Activated T-helper 17 cell treated with anti-CD3 and anti-CD28 coated beads, Interleukin-2, amount 50 U/mL, for 72 hours (primary cell): Measurements from ENCODE around the gene PRKCZ. TPM values are rescaled to one million over a fixed set of nuclear protein-coding genes. Genes with fewer than 3 reads are reported as not detected.
A peak's percentile ranks its signal among the peaks of the same experiment; 100 is the strongest.
"Not testable (repeated sequence)": the region's sequence is repeated elsewhere in the genome, so short reads cannot be mapped to it uniquely, and the experiment has no call there.

ENCODE experiments used
- ATAC-seq: fragments of 150-1000 bp; cut with Tn5 transposase; replicated peaks from 2 replicates; pipeline ENCODE4 v1.10.0; 2021; ENCODE audit warnings: mild to moderate bottlenecking, moderate library complexity
- H3K27ac Mint-ChIP-seq: one replicate; pipeline ENCODE4 v1.8.0; 2022; ENCODE audit warnings: mixed read lengths
- H3K27me3 Mint-ChIP-seq: one replicate; pipeline ENCODE4 v1.8.0; 2022; ENCODE audit warnings: mixed read lengths
- H3K36me3 Mint-ChIP-seq: one replicate; pipeline ENCODE4 v1.8.0; 2022; ENCODE audit warnings: low read depth, mild to moderate bottlenecking, mixed read lengths
- H3K4me1 Mint-ChIP-seq: one replicate; pipeline ENCODE4 v1.8.0; 2022; ENCODE audit warnings: mixed read lengths
- H3K4me3 Mint-ChIP-seq: one replicate; pipeline ENCODE4 v1.8.0; 2022; ENCODE audit warnings: mild to moderate bottlenecking, mixed read lengths
- H3K9me3 Mint-ChIP-seq: one replicate; pipeline ENCODE4 v1.8.0; 2022; ENCODE audit warnings: mixed read lengths
- total RNA-seq, 2 donors: library from RNA; stranded (reverse); gene quantifications; one replicate each; pipeline ENCODE4 v1.2.3, GENCODE V29; 2022

PRKCZ gene
- total RNA-seq, 2 donors from 2014 or later: 12.2 to 24.7 TPM

DNA sequence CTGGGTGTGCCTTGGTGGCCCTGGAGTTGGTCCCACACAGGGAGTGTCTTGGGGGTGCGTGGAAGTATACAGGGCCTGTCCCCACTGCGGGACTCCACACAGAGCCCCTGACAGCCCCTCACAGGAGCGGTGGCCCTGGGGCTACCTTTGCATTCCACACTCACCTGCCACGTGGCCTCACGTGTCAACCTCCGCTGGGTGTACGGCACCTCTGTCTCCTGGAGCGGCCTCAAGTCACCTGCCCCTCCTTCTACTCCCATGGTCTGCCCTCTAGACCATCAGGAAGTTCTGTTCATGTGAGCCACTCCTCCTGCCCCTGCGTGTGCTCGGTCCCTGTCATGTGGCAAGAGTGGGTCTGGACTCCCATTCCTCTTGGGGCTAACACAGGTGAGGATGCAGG lies 85.7 kb downstream of the PRKCZ start:
- ATAC-seq: no peak
- H3K27me3 Mint-ChIP-seq: no peaks in the 10 kb centered on the region
- H3K36me3 Mint-ChIP-seq: no peaks in the 10 kb centered on the region
- peaks cover 3% of the 10 kb centered on the region for H3K4me1 Mint-ChIP-seq
- no peaks in the 10 kb centered on the region for H3K9me3 Mint-ChIP-seq
- H3K4me3 Mint-ChIP-seq: no peak overlapping the region
- peak overlapping the region; percentile 18 for H3K27ac Mint-ChIP-seq

DNA sequence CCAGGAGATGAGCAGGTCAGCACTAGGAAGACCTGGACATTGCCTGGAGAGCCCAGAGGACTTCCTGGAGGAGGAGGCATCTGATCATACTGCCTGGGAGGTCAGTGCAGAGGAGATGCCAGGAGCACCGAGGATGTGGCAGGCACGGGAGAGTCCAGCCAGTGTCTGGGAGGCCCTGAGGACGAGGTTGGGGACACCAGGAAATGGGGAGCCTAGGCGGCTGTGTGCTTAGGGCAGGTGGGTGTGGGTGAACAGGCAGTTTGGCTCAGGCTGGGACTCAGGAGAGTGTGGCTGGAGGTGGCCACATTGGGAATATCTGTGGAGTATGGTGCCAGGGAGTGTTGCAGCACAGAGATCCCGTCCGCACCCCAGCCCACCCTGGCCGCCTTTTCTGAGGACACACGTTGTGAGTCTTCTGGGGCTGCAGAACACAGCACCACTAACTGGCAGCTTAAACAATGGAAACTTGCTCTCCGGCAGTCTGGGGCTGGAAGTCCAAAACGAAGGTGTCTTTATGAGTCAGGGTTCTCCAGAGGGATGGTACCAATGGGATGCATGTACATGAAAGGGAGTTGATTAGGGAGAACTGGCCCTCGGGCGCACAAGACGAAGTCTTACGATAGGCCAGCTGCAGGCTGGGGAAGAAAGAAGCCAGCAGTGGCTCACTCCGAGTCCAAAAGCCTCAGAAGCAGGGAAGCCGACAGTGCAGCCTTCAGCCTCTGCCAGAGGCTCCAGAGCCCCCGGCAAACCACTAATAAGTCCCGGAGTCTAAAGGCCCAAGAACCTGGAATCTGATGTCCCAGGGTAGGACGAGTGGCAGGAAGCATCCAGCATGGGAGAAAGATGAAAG lies 86.4 kb downstream of the PRKCZ start:
- Mint-ChIP-seq H3K27ac (peak overlapping the region; percentile 18), H3K4me3 (no peak overlapping the region), H3K27me3 (no peaks in the 10 kb centered on the region), H3K9me3 (no peaks in the 10 kb centered on the region), H3K4me1 (peaks cover 3% of the 10 kb centered on the region), H3K36me3 (no peaks in the 10 kb centered on the region)
- no peak for ATAC-seq

DNA sequence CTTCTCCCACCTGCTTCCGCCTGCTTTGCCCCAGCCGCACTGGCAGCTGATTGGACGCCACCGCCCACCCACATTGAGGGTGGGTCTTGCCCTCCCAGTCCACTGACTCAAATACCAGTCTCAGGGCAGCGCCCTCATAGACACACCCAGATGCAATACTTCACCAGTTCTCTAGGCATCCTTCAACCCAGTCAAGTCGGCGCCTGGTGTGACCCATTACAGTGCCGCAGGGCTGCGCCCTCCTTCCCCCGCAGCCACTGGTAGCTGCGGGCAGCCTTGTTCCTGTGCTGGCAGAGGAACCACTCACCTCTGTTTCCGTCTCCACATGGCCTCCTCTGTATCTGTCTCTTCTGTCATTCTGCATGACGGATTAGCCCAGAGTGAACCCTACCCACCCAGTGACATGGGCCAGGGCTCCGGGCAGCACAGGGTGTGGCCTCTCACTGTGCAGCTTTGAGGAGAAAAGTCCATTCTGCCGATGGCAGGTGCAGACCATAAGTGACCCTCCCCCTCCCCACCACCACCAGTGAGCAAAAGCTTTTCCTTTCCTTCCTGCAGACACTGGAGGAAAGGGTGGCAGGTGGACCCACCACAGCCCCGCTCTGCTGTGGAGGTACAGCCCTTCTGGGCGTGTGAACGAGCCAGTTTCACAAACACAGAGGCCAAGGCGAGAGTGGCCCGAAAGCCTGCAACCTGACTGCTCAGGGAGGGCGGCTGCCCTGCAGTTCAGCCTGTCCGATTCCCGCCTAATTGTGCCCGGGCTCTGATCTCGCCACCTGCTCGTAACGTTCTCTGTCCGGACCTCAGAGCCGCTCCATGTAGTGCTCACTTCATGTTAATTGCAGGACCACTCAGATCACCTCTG lies 87.3 kb downstream of the PRKCZ start:
- H3K36me3 Mint-ChIP-seq: no peaks in the 10 kb centered on the region
- ATAC-seq: no peak
- no peak overlapping the region for H3K4me3 Mint-ChIP-seq
- no peak overlapping the region for H3K27ac Mint-ChIP-seq
- H3K4me1 Mint-ChIP-seq: peaks cover 3% of the 10 kb centered on the region
- no peaks in the 10 kb centered on the region for H3K27me3 Mint-ChIP-seq
- H3K9me3 Mint-ChIP-seq: no peaks in the 10 kb centered on the region

DNA sequence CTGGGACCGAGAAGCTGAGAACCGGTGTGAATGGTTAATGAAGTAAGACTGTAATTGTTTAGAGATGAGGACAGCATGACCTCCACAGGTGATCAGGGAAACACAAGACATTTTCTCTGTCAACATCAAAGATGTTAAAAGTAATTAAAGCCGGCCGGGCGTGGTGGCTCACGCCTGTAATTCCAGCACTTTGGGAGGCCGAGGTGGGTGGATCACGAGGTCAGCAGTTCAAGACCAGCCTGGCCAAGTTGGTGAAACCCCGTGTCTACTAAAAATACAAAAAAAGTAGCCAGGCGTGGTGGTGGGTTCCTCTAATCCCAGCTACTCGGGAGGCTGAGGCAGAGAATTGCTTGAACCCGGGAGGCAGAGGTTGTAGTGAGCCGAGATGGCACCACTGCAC lies 88.9 kb downstream of the PRKCZ start:
- ATAC-seq, H3K27me3 Mint-ChIP-seq, H3K36me3 Mint-ChIP-seq, H3K4me3 Mint-ChIP-seq, H3K27ac Mint-ChIP-seq, H3K9me3 Mint-ChIP-seq, H3K4me1 Mint-ChIP-seq: not testable (repeated sequence)

DNA sequence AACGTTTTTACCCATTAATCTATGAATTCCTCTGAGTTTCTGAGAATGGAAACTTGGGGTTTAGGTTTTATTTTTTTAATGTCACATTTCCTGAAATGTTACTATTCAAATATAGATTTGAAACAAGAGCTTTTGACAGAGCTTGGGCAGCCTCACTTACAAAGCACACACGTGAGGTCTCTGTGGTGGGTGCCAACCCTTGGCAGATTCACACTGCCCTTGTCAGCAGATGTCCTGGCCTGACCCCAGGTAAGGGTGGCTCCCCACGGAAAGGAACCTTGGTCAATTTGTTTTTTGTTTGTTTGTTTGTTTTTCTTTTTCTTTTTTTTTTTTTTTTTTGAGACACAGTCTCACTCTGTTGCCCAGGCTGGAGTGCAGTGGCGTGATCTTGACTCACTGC lies 90.8 kb downstream of the PRKCZ start:
- ATAC-seq: no peak

DNA sequence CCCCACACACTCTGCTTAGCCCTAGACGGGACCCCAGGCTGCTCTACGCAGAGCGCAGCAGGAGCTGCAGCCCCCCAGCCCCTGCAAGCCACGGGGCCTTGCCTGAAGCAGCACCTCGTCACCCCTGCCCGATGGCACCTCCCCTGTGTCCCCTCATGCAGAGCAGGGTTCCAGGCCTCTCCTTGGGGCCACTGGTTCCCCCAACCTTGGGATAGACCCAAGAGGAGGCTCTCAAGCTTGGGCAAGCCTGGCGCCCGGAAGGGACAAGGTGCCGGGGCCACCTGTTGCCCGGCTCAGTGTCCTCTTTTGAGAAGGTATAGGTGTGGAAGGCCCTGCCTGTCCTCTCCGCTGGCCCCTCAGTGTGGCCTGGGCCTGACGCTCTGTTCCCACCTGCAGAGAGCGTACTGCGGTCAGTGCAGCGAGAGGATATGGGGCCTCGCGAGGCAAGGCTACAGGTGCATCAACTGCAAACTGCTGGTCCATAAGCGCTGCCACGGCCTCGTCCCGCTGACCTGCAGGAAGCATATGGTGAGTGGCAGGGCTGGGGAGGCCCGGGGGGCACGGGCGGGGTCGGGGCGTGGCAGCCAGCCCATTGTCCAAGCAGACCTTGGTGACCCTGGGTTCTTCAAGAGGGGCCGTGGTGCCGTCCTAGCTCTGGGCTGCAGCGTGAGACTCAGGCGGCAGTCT lies 93.7 kb downstream of the PRKCZ start:
- H3K4me3 Mint-ChIP-seq: no peak overlapping the region
- H3K27ac Mint-ChIP-seq: no peak overlapping the region
- peaks cover 3% of the 10 kb centered on the region for H3K4me1 Mint-ChIP-seq
- H3K36me3 Mint-ChIP-seq: no peaks in the 10 kb centered on the region
- no peak for ATAC-seq
- no peaks in the 10 kb centered on the region for H3K9me3 Mint-ChIP-seq
- no peaks in the 10 kb centered on the region for H3K27me3 Mint-ChIP-seq

More for the DNA sequence above, 90.8 kb downstream of the PRKCZ start:
- Mint-ChIP-seq H3K27ac (no peak overlapping the region), H3K4me1 (peaks cover 3% of the 10 kb centered on the region), H3K36me3 (no peaks in the 10 kb centered on the region), H3K9me3 (no peaks in the 10 kb centered on the region), H3K4me3 (no peak overlapping the region), H3K27me3 (no peaks in the 10 kb centered on the region)

DNA sequence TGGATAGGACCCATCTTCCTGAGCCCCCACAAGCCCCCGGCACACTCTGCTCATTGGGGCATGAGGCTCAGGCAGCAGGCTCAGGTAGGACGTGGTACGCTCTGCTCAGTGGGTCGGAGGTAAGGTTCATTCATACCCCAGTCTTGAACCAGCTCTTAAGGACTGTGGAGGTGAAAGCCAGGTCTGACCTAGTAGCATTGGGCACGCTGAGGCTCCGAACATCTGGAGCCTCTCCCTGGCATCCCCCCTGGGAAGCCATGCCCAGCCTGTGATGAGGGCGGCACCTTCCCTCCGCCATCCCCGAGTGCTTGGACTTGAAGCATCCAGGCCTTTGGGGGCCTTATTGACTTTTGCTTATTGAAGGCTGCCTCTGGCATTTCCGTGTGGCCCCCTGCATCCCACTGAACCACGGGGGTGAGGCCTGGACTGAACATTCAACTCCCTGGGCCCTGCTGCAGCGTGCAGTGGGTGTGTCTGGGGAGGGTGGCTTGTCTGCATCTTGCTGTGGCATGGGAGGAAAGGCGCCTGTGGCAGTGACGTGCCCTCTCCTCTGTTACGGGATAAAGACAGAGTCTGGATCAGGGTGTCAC lies 94.4 kb downstream of the PRKCZ start:
- no peak for ATAC-seq
- Mint-ChIP-seq H3K27me3 (no peaks in the 10 kb centered on the region), H3K4me1 (peaks cover 3% of the 10 kb centered on the region), H3K4me3 (no peak overlapping the region), H3K27ac (no peak overlapping the region), H3K9me3 (no peaks in the 10 kb centered on the region), H3K36me3 (no peaks in the 10 kb centered on the region)

DNA sequence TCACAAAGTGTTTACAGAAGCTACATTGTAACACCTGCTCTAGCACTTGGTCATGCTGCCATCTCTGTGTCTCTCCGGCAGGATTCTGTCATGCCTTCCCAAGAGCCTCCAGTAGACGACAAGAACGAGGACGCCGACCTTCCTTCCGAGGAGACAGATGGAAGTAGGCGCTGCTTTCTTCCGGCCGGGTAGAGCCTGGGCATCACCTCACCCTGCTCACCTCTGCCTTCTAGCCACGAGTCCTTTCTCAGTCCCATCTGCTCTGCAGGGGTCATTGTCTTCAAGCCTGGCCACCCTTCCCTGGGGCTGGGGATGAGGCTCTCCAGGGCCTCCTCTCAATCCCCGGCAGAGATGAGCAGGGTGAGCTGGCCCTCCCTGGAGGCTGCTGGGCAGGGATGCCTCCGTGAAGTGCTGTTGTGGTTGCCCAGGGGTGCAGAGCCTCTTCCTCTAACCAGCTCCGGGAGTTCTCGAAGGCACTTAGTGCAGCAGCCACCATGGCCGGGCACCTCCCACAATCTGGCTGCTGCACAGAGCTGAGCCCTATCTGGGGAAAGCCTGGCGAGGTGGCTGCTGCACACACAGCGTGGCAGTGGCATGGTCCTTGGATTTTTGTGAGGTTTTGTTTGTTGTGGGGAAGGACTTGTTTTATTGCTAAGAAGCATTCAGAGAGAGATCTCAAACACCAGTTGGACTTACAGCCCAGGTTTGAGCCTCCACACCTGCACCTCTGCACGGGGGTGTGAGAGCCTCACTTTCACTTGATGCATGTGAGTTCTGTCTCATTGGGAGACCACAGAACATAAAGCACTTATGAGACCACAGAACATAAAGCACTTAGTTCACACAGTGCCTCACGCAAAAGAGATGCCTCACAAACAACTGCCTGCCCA lies 96.0 kb downstream of the PRKCZ start:
- Mint-ChIP-seq H3K27ac (no peak overlapping the region), H3K9me3 (no peaks in the 10 kb centered on the region), H3K4me3 (no peak overlapping the region), H3K4me1 (no peaks in the 10 kb centered on the region), H3K27me3 (no peaks in the 10 kb centered on the region), H3K36me3 (no peaks in the 10 kb centered on the region)
- ATAC-seq: peak; percentile 25

DNA sequence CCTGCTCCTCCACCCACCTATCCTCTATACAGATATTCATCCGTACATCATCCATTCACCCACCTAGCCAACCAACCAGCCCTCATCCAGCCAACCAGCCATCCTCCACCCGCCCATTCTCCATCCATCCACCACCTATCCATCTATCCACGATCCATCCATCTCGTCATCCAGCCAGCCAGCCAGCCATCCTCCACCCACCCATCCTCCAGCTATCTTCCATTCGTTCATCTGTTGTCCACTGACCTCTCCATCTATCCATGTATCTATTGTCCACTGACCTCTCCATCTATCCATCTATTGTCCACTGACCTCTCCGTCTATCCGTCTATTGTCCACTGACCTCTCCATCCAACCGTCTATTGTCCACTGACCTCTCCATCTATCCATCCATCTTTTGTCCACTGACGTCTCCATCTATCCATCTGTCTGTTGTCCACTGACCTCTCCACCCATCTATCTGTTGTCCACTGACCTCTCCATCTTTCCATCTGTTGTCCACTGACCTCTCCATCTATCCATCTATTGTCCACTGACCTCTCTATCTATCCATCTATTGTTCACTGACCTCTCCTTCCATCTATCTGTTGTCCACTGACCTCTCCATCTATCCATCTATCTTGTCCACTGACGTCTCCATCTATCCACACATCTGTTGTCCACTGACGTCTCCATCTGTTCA lies 96.8 kb downstream of the PRKCZ start:
- ATAC-seq: no peak
- H3K27ac Mint-ChIP-seq: no peak overlapping the region
- no peaks in the 10 kb centered on the region for H3K4me1 Mint-ChIP-seq
- H3K36me3 Mint-ChIP-seq: no peaks in the 10 kb centered on the region
- H3K4me3 Mint-ChIP-seq: no peak overlapping the region
- no peaks in the 10 kb centered on the region for H3K9me3 Mint-ChIP-seq
- H3K27me3 Mint-ChIP-seq: no peaks in the 10 kb centered on the region

DNA sequence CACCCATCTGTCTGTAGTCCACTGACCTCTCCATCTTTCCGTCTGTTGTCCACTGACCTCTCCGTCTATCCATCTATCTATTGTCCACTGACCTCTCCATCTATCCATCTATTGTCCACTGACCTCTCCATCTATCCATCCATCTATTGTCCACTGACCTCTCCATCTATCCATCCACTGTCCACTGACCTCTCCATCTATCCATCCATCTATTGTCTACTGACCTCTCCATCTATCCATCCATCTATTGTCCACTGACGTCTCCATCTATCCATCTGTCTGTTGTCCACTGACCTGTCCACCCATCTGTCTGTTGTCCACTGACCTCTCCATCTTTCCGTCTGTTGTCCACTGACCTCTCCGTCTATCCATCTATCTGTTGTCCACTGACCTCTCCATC lies 97.7 kb downstream of the PRKCZ start:
- H3K9me3 Mint-ChIP-seq, H3K4me3 Mint-ChIP-seq, ATAC-seq, H3K27me3 Mint-ChIP-seq, H3K4me1 Mint-ChIP-seq, H3K36me3 Mint-ChIP-seq, H3K27ac Mint-ChIP-seq: not testable (repeated sequence)

DNA sequence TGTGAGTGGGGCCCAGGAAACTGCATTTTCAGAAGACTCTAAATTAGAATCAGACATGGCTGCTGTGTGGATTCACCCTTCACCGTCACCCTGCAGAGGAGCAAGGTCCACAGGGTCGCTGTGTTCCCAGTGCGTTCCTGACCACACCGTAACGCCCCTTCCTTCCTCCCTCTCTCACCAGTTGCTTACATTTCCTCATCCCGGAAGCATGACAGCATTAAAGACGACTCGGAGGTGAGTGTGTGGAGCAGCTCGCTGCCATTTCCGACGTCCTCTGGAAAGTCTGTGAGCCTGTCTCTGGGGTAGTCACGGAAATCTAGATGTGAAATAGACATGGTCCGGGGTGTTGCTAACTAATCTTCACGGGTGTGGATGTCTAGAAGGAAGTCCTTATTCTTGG lies 98.5 kb downstream of the PRKCZ start:
- no peak overlapping the region for H3K27ac Mint-ChIP-seq
- H3K27me3 Mint-ChIP-seq: no peaks in the 10 kb centered on the region
- H3K36me3 Mint-ChIP-seq: peaks cover 7% of the 10 kb centered on the region
- peak; percentile 91 for ATAC-seq
- H3K4me1 Mint-ChIP-seq: peaks cover 4% of the 10 kb centered on the region
- no peaks in the 10 kb centered on the region for H3K9me3 Mint-ChIP-seq
- no peak overlapping the region for H3K4me3 Mint-ChIP-seq

DNA sequence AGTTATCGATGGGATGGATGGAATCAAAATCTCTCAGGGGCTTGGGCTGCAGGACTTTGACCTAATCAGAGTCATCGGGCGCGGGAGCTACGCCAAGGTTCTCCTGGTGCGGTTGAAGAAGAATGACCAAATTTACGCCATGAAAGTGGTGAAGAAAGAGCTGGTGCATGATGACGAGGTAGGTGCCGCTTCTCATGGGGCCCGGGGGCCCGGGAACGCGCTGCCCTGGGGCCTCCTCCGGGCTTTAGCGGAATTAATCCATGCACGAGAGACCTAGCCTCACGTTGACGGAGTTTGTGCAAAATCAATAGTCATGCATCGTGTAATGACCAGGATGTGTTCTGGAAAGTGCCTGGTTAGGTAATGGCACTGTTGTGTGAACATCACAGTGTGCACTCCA lies 100.6 kb downstream of the PRKCZ start:
- Mint-ChIP-seq H3K4me1 (peaks cover 10% of the 10 kb centered on the region), H3K27me3 (no peaks in the 10 kb centered on the region), H3K4me3 (no peak overlapping the region), H3K36me3 (peaks cover 14% of the 10 kb centered on the region), H3K27ac (no peak overlapping the region), H3K9me3 (no peaks in the 10 kb centered on the region)
- no peak for ATAC-seq

DNA sequence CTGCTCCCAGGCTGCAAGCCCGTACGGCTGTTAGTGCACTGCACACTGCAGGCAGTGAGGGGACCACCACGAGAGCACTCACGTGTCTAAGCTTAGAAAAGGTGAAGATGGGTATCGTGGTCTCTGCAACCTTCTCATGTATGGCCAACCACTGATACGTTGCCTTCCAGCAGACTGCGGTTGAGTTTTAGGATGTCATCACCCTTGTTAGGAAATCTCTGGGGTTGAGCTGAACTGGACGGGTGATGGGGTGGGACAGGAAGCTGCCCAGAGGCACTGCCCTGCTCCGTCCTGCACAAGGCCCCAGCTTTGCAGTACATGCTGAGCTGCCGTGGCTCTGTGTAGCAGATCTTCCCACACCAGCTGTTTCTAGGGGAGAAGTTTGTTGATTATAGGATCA lies 101.0 kb downstream of the PRKCZ start:
- H3K36me3 Mint-ChIP-seq: peaks cover 18% of the 10 kb centered on the region
- H3K4me1 Mint-ChIP-seq: peaks cover 10% of the 10 kb centered on the region
- H3K9me3 Mint-ChIP-seq: no peaks in the 10 kb centered on the region
- no peaks in the 10 kb centered on the region for H3K27me3 Mint-ChIP-seq
- no peak overlapping the region for H3K27ac Mint-ChIP-seq
- H3K4me3 Mint-ChIP-seq: no peak overlapping the region
- no peak for ATAC-seq
